GM10266 (cell line): ENCODE data around the gene EVC2.

Source experiments
- DNase-seq: peaks from one replicate; pipeline ENCODE4 v3.0.0; 2012; ENCODE audit errors: extremely low spot score
- CTCF ChIP-seq: IDR thresholded peaks from 2 replicates; pipeline ENCODE4 v1.5.1; 2012; ENCODE audit warnings: mild to moderate bottlenecking, low read depth; ENCODE audit not compliant: control insufficient read depth, insufficient read depth; ENCODE audit errors: missing control alignments

EVC2 gene

GRCh38 chr4:5719350-5720055, 11.1 kb upstream of the EVC2 start:
- no peak for TF ChIP-seq CTCF
- DNase-seq, result no peak

GRCh38 chr4:5718411-5718810, 10.1 kb upstream of the EVC2 start:
- TF ChIP-seq CTCF, result no peak
- DNase-seq, result no peak

GRCh38 chr4:5717449-5718158, 9.2 kb upstream of the EVC2 start:
- no peak for TF ChIP-seq CTCF
- no peak for DNase-seq

- no peak for DNase-seq
Observed at GRCh38 chr4:5716391-5716790, 8.0 kb upstream of the EVC2 start.

GRCh38 chr4:5715357-5715756, 7.0 kb upstream of the EVC2 start:
- no peak for DNase-seq
- no peak for TF ChIP-seq CTCF

More at GRCh38 chr4:5716391-5716790, 8.0 kb upstream of the EVC2 start:
- TF ChIP-seq CTCF, result no peak

GRCh38 chr4:5713861-5714260, 5.5 kb upstream of the EVC2 start:
- no peak for DNase-seq
- no peak for TF ChIP-seq CTCF

GRCh38 chr4:5712931-5713330, 4.6 kb upstream of the EVC2 start:
- no peak for TF ChIP-seq CTCF
- no peak for DNase-seq
